SU-DHL-6 (cell line): ENCODE results near the gene ZNF354C.

Experiments used
- H2AFZ ChIP-seq: fragments of 200-600 bp; sonication (generic); 2 replicates; pipeline ENCODE4 v1.6.1; 2014; ENCODE audit warnings: low read depth, mild to moderate bottlenecking, moderate library complexity, mixed read lengths, antibody characterized with exemption, low read length; ENCODE audit not compliant: severe bottlenecking
- H3F3A ChIP-seq: fragments of 200-600 bp; shearing (Covaris generic); 2 replicates; pipeline ENCODE4 v1.6.0; 2016; ENCODE audit warnings: antibody characterized with exemption, mild to moderate bottlenecking; ENCODE audit not compliant: insufficient read depth
- H3K27ac ChIP-seq: fragments of 200-600 bp; sonication (generic); 2 replicates; pipeline ENCODE4 v1.5.1; 2016; ENCODE audit warnings: low read depth, mild to moderate bottlenecking, low read length, moderate library complexity, mixed read lengths
- H3K27me3 ChIP-seq: fragments of 200-600 bp; sonication (generic), shearing (Covaris generic); 2 replicates; pipeline ENCODE4 v1.6.0; 2014; ENCODE audit warnings: mild to moderate bottlenecking, low read length
- H3K36me3 ChIP-seq: fragments of 200-600 bp; sonication (generic); 2 replicates; pipeline ENCODE4 v1.6.1; 2014; ENCODE audit warnings: mild to moderate bottlenecking, low read length, mixed read lengths
- H3K4me2 ChIP-seq: fragments of 300-600, 200-600 bp; shearing (Covaris generic), sonication (generic); 2 replicates; pipeline ENCODE4 v1.6.0; 2014; ENCODE audit warnings: low read length, low read depth, mild to moderate bottlenecking; ENCODE audit not compliant: poor library complexity, severe bottlenecking
- H3K4me3 ChIP-seq: fragments of 200-600 bp; sonication (generic); 2 replicates; pipeline ENCODE4 v1.5.1; 2014; ENCODE audit warnings: antibody characterized with exemption, low read length, mild to moderate bottlenecking, mixed read lengths; ENCODE audit not compliant: insufficient read depth, poor library complexity, severe bottlenecking
- H3K79me2 ChIP-seq: fragments of 200-600 bp; sonication (generic); 2 replicates; pipeline ENCODE4 v1.6.1; 2014; ENCODE audit warnings: mild to moderate bottlenecking, low read length, moderate library complexity; ENCODE audit not compliant: insufficient read depth
- H3K9ac ChIP-seq: fragments of 200-600 bp; sonication (generic); 2 replicates; pipeline ENCODE4 v1.7.0; 2014; ENCODE audit warnings: mild to moderate bottlenecking, low read length
- H3K9me2 ChIP-seq: fragments of 200-600 bp; sonication (generic); replicated peaks from 2 replicates; pipeline ENCODE4 v1.6.1; 2014; ENCODE audit warnings: low read length; ENCODE audit not compliant: insufficient read depth
- H3K9me3 ChIP-seq: fragments of 200-600 bp; sonication (generic); 2 replicates; pipeline ENCODE4 v1.6.1; 2014; ENCODE audit warnings: low read length, mixed read lengths; ENCODE audit not compliant: insufficient read depth
- H4K20me1 ChIP-seq: fragments of 200-600 bp; sonication (generic); 2 replicates; pipeline ENCODE4 v1.6.1; 2014; ENCODE audit warnings: low read depth, mild to moderate bottlenecking, antibody characterized with exemption, low read length, moderate library complexity, mixed read lengths
- EZH2phosphoT487 ChIP-seq: fragments of 200-600 bp; sonication (generic), shearing (Covaris generic); conservative IDR thresholded peaks from 2 replicates; pipeline ENCODE4 v1.6.1; 2018; ENCODE audit warnings: mild to moderate bottlenecking, antibody characterized with exemption, low read length, moderate library complexity, mixed read lengths
- TF ChIP-seq, protein P1 (sequence below): fragments of 200-600 bp; sonication (generic); IDR thresholded peaks from one replicate; pipeline ENCODE4 v1.5.1; 2017; ENCODE audit warnings: antibody characterized with exemption, mild to moderate bottlenecking, low read length, moderate library complexity; ENCODE audit not compliant: insufficient read depth, poor library complexity, severe bottlenecking

The ZNF354C gene

DNA sequence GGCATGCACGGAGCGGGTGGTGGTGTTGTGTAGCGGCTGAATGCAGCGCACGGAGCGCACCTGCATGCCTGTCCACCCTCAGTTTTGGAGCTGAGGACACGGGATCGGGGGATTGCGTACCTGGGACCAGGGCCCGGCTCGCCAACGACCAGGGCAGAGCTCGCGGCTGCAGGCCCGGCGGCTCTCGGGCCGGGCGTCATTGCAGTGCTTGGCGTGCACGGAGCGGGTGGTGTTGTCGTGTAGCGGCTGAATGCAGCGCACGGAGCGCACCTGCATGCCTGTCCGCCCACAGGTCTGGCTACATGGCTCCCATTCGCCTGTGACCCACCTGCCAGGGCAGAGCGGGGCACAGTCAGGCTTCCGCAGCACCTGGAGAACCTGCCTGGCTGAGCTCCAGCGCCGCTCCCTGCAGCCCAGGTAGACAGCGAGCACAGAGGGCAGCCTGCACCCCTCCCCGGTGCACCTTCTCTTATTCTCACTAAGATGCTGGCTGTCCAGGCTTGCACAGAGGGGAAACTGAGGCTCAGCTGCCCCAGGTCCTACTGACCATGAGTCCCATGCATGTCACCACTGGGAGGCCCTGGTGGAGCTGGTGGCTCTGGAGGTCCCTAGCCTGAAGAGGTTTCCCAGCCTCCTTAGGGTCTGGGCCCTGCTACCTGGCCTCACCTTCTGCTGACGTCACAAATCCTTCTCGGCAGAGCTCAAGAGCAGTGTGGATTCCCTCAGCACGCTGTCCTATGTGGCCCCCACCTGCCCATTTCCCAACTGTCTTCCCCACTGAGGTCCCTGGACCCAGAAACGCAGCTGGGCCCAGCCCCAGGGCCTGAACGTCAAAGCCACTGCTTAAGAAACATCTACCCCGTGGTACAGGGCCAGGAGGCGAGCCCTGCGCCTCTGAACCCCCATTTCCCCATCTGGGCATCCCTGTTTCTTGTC is 64.9 kb downstream of the ZNF354C start:
- Histone ChIP-seq H3K79me2 (no peaks in the 10 kb centered on the region), H3F3A (no peaks in the 10 kb centered on the region), H3K9me2 (no peaks in the 10 kb centered on the region), H3K4me2 (no peak overlapping the region), H3K9ac (no peak overlapping the region), H3K4me3 (no peak overlapping the region), H2AFZ (no peak overlapping the region), H3K36me3 (no peaks in the 10 kb centered on the region), H4K20me1 (no peaks in the 10 kb centered on the region), H3K9me3 (no peaks in the 10 kb centered on the region), H3K27me3 (no peaks in the 10 kb centered on the region), H3K27ac (no peak overlapping the region)
- TF ChIP-seq, protein P1, sequence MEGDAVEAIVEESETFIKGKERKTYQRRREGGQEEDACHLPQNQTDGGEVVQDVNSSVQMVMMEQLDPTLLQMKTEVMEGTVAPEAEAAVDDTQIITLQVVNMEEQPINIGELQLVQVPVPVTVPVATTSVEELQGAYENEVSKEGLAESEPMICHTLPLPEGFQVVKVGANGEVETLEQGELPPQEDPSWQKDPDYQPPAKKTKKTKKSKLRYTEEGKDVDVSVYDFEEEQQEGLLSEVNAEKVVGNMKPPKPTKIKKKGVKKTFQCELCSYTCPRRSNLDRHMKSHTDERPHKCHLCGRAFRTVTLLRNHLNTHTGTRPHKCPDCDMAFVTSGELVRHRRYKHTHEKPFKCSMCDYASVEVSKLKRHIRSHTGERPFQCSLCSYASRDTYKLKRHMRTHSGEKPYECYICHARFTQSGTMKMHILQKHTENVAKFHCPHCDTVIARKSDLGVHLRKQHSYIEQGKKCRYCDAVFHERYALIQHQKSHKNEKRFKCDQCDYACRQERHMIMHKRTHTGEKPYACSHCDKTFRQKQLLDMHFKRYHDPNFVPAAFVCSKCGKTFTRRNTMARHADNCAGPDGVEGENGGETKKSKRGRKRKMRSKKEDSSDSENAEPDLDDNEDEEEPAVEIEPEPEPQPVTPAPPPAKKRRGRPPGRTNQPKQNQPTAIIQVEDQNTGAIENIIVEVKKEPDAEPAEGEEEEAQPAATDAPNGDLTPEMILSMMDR: no peak
- no peak for TF ChIP-seq EZH2phosphoT487

GRCh38 chr5:179125789-179126505 is 65.8 kb downstream of the ZNF354C start:
- no peaks in the 10 kb centered on the region for H3K9me3 ChIP-seq
- TF ChIP-seq EZH2phosphoT487: no peak
- TF ChIP-seq, protein P1: no peak
- H3K36me3 ChIP-seq: no peaks in the 10 kb centered on the region
- H3F3A ChIP-seq: no peaks in the 10 kb centered on the region
- no peak overlapping the region for H3K9ac ChIP-seq
- no peaks in the 10 kb centered on the region for H4K20me1 ChIP-seq
- no peak overlapping the region for H3K4me2 ChIP-seq
- H3K4me3 ChIP-seq: no peak overlapping the region
- H2AFZ ChIP-seq: no peak overlapping the region
- no peaks in the 10 kb centered on the region for H3K27me3 ChIP-seq
- H3K9me2 ChIP-seq: no peaks in the 10 kb centered on the region
- H3K79me2 ChIP-seq: no peaks in the 10 kb centered on the region
- no peak overlapping the region for H3K27ac ChIP-seq

- Histone ChIP-seq H3K9ac (no peak overlapping the region), H3K4me3 (no peak overlapping the region), H4K20me1 (no peaks in the 10 kb centered on the region), H3F3A (no peaks in the 10 kb centered on the region), H3K27me3 (no peaks in the 10 kb centered on the region), H2AFZ (no peak overlapping the region), H3K9me2 (no peaks in the 10 kb centered on the region), H3K27ac (no peak overlapping the region), H3K79me2 (no peaks in the 10 kb centered on the region), H3K36me3 (no peaks in the 10 kb centered on the region), H3K4me2 (no peak overlapping the region), H3K9me3 (no peaks in the 10 kb centered on the region)
- TF ChIP-seq, protein P1: no peak
- no peak for TF ChIP-seq EZH2phosphoT487
These were observed 66.4 kb downstream of the ZNF354C start for GRCh38 chr5:179126506-179126991.
